Keratinocyte (primary cell): ENCODE measurements around the gene OR2V2. TPM values are rescaled to one million over a fixed set of nuclear protein-coding genes. Genes with fewer than 3 reads are reported as not detected.
A peak's percentile ranks its signal among the peaks of the same experiment; 100 is the strongest.

Experiments
- DNase-seq: peaks from one replicate; pipeline ENCODE4 v3.0.0-alpha.2; 2011; ENCODE audit warnings: low read depth, missing footprints, low spot score
- FAIRE-seq: peaks from 2 replicates; lab custom pipeline; 2011; peaks lifted over from hg19 to GRCh38; lab: Jason Lieb, UNC
- H2AFZ ChIP-seq: 2 replicates; pipeline ENCODE4 v1.6.0; 2012; ENCODE audit warnings: low read length, control low read depth, inconsistent platforms; ENCODE audit not compliant: control insufficient read depth
- H3K27ac ChIP-seq: 2 replicates; pipeline ENCODE4 v1.5.1; 2011; ENCODE audit warnings: low read length; ENCODE audit not compliant: control insufficient read depth, insufficient read depth
- H3K27me3 ChIP-seq: 3 replicates; pipeline ENCODE4 v1.6.0; 2011; ENCODE audit warnings: low read length; ENCODE audit not compliant: control insufficient read depth, insufficient read depth; ENCODE audit errors: extremely low read depth
- H3K36me3 ChIP-seq, 2 experiments: 2 replicates in 1 of 2; 3 replicates in 1 of 2; pipeline ENCODE4 v1.5.1; 2011; ENCODE audit warnings: low read length in 2 of 2, mild to moderate bottlenecking in 1 of 2; ENCODE audit not compliant: control insufficient read depth in 2 of 2, insufficient read depth in 2 of 2; ENCODE audit errors: extremely low read depth in 1 of 2
- H3K4me1 ChIP-seq: 3 replicates; pipeline ENCODE4 v1.5.1; 2011; ENCODE audit warnings: low read length; ENCODE audit not compliant: control insufficient read depth, insufficient read depth; ENCODE audit errors: extremely low read depth
- H3K4me2 ChIP-seq: 3 replicates; pipeline ENCODE4 v1.6.0; 2011; ENCODE audit warnings: low read depth, low read length; ENCODE audit not compliant: control insufficient read depth, insufficient read depth; ENCODE audit errors: extremely low read depth
- H3K4me3 ChIP-seq, 3 experiments: fragments of 200-600 bp in 1 of 3; sonication (generic) in 1 of 3; 2 replicates in 2 of 3; 3 replicates in 1 of 3; pipeline ENCODE4 v1.5.1; 2011 to 2016; ENCODE audit warnings: low read length in 3 of 3, mild to moderate bottlenecking in 3 of 3, control low read depth in 2 of 3, inconsistent platforms in 1 of 3, low read depth in 1 of 3, mixed read lengths in 1 of 3, mixed run types in 1 of 3, moderate library complexity in 1 of 3; ENCODE audit not compliant: control insufficient read depth in 2 of 3, insufficient read depth in 2 of 3; ENCODE audit errors: extremely low read depth in 1 of 3
- H3K79me2 ChIP-seq: 2 replicates; pipeline ENCODE4 v1.6.0; 2012; ENCODE audit warnings: low read length; ENCODE audit not compliant: control insufficient read depth, insufficient read depth
- H3K9ac ChIP-seq: 3 replicates; pipeline ENCODE4 v1.6.0; 2011; ENCODE audit warnings: low read length; ENCODE audit not compliant: control insufficient read depth, insufficient read depth; ENCODE audit errors: extremely low read depth
- H3K9me1 ChIP-seq: 3 replicates; pipeline ENCODE4 v1.6.0; 2011; ENCODE audit warnings: low read length; ENCODE audit not compliant: control insufficient read depth, insufficient read depth; ENCODE audit errors: extremely low read depth
- H3K9me3 ChIP-seq: 2 replicates; pipeline ENCODE4 v1.5.1; 2012; ENCODE audit warnings: low read depth, low read length; ENCODE audit not compliant: control insufficient read depth
- H4K20me1 ChIP-seq: 3 replicates; pipeline ENCODE4 v1.6.0; 2011; ENCODE audit warnings: low read length; ENCODE audit not compliant: control insufficient read depth, insufficient read depth; ENCODE audit errors: extremely low read depth
- CTCF ChIP-seq, 3 experiments: IDR thresholded peaks in 1 of 3; conservative IDR thresholded peaks in 1 of 3; optimal IDR thresholded peaks in 1 of 3; 2 replicates in 2 of 3; 3 replicates in 1 of 3; pipeline versions ENCODE3 to v1.5.1; 2011; ENCODE audit warnings: low read length in 3 of 3, mild to moderate bottlenecking in 3 of 3, moderate library complexity in 2 of 3, control low read depth in 1 of 3, inconsistent platforms in 1 of 3; ENCODE audit not compliant: insufficient read depth in 2 of 3; ENCODE audit errors: extremely low read depth in 1 of 3
- EZH2 ChIP-seq: IDR thresholded peaks from one replicate; pipeline ENCODE4 v1.6.1; 2012; ENCODE audit warnings: inconsistent platforms, mild to moderate bottlenecking, low read length, moderate library complexity
- dilution Hi-C: fragments of 300-500 bp; cut with MboI; formaldehyde crosslinking; loops from one replicate; pipeline ENCODE4 v1.7.0; 2020; ENCODE audit warnings: low sequenced_read_pairs; ENCODE audit not compliant: extremely low pct_ligation_motif_present
- polyA plus RNA-seq, 5 experiments: library from polyadenylated mRNA; depleted of rRNA in 3 of 5; stranded (reverse) in 3 of 5; stranded (forward) in 1 of 5; unstranded in 1 of 5; fragments of >200 nt; gene quantifications; 1 replicate in 1 of 5; 2 replicates in 3 of 5; 3 replicates in 1 of 5; pipeline versions ENCODE4 v1.2.1 to v1.2.3, GENCODE V29; 2011 to 2012; ENCODE audit warnings: missing spikeins in 2 of 5, low read depth in 1 of 5, low replicate concordance in 1 of 5

Gene OR2V2
- polyA plus RNA-seq, 1 donor (not counting 4 experiments of a cell fraction or from before 2014, with no cell fraction given), result not detected

GRCh38 chr5:181149806-181150733 lies 2.7 kb downstream of the OR2V2 start:
- FAIRE-seq (peak; percentile 43), DNase-seq (no peak)
- no peaks in the 10 kb centered on the region for H3K27me3 ChIP-seq
- H3K9me1 ChIP-seq, result no peaks in the 10 kb centered on the region
- peaks cover 12% of the 10 kb centered on the region for H3K4me1 ChIP-seq
- no peak overlapping the region for H3K4me3 ChIP-seq
- dilution Hi-C loops, result no loop called here
- TF ChIP-seq EZH2 (no peak), CTCF (optimal IDR thresholded peaks at IDR 0.05 in 1 of 3, IDR thresholded peaks at IDR 0.05 in 1 of 3, conservative IDR thresholded peaks at IDR 0.05 in 1 of 3; ENCODE audit: extremely low read depth in 1 of 3, insufficient read depth in 2 of 3, low read length in 3 of 3) (no peak)
- H3K27ac ChIP-seq, result no peak overlapping the region
- H3K36me3 ChIP-seq, result no peaks in the 10 kb centered on the region
- H2AFZ ChIP-seq, result no peak overlapping the region
- H3K9me3 ChIP-seq, result no peaks in the 10 kb centered on the region
- H3K79me2 ChIP-seq, result no peaks in the 10 kb centered on the region
- no peaks in the 10 kb centered on the region for H4K20me1 ChIP-seq
- H3K4me2 ChIP-seq, result peak overlapping the region; percentile 45
- no peak overlapping the region for H3K9ac ChIP-seq

- dilution Hi-C loops, result no loop called here
- H2AFZ ChIP-seq, result no peak overlapping the region
- H3K9me1 ChIP-seq, result no peaks in the 10 kb centered on the region
- no peaks in the 10 kb centered on the region for H3K9me3 ChIP-seq
- no peaks in the 10 kb centered on the region for H3K79me2 ChIP-seq
- FAIRE-seq (no peak), DNase-seq (no peak)
- H3K36me3 ChIP-seq, result no peaks in the 10 kb centered on the region
- no peak overlapping the region for H3K4me2 ChIP-seq
- H3K9ac ChIP-seq, result no peak overlapping the region
- H3K27me3 ChIP-seq, result no peaks in the 10 kb centered on the region
- H3K4me1 ChIP-seq, result peaks cover 12% of the 10 kb centered on the region
- no peaks in the 10 kb centered on the region for H4K20me1 ChIP-seq
- H3K27ac ChIP-seq, result no peak overlapping the region
- H3K4me3 ChIP-seq, result no peak overlapping the region
- TF ChIP-seq CTCF (optimal IDR thresholded peaks at IDR 0.05 in 1 of 3, IDR thresholded peaks at IDR 0.05 in 1 of 3, conservative IDR thresholded peaks at IDR 0.05 in 1 of 3; ENCODE audit: extremely low read depth in 1 of 3, insufficient read depth in 2 of 3, low read length in 3 of 3), result peak in 1 of 3 experiments; percentile 47
- no peak for TF ChIP-seq EZH2
Observed at GRCh38 chr5:181151146-181151545, 3.8 kb downstream of the OR2V2 start.
